B cell (primary cell): ENCODE data around the gene PCDHGA9. TPM values are rescaled to one million over a fixed set of nuclear protein-coding genes. Genes with fewer than 3 reads are reported as not detected.

Source experiments
- ATAC-seq: fragments of 200-7000 bp; cut with Tn5 transposase; one replicate; pipeline ENCODE4 v1.10.0; 2021; ENCODE audit warnings: low read depth, mild to moderate bottlenecking, moderate number of reproducible peaks, moderate library complexity
- CTCF ChIA-PET: fragments of 350-600 bp; sonication (Branson Sonifier 250); formaldehyde crosslinking; loops from one replicate; lab custom pipeline; 2021; ENCODE audit warnings: antibody characterized with exemption, inconsistent platforms; lab: Charles Lee
- POLR2A ChIA-PET: fragments of 350-600 bp; sonication (Branson Sonifier 250); formaldehyde crosslinking; loops from one replicate; lab custom pipeline; 2021; ENCODE audit warnings: antibody characterized with exemption; lab: Charles Lee
- DNase-seq: peaks from one replicate; pipeline ENCODE4 v3.0.0; 2013
- H2AFZ ChIP-seq: 2 replicates; pipeline ENCODE4 v1.6.1; 2012; ENCODE audit warnings: mild to moderate bottlenecking, low read depth, low read length; ENCODE audit not compliant: insufficient read depth, poor library complexity, severe bottlenecking
- H3K27ac ChIP-seq, 2 donors: 1 replicate in 1 of 2; 2 replicates in 1 of 2; pipeline ENCODE4 v1.5.1; 2012 to 2013; ENCODE audit warnings: low read length in 2 of 2, mild to moderate bottlenecking in 2 of 2, moderate library complexity in 1 of 2
- H3K27me3 ChIP-seq, 4 experiments: fragments of 200-600 bp in 1 of 4; sonication (generic) in 1 of 4; replicated peaks in 1 of 4; 1 replicate in 2 of 4; 2 replicates in 2 of 4; pipeline versions ENCODE4 v1.6.1 to v1.7.0; 2013 to 2016; ENCODE audit warnings: low read length in 3 of 4, mild to moderate bottlenecking in 2 of 4, mixed read lengths in 1 of 4, moderate library complexity in 1 of 4; ENCODE audit not compliant: insufficient read depth in 4 of 4, control insufficient read depth in 3 of 4; ENCODE audit errors: control extremely low read depth in 1 of 4
- H3K36me3 ChIP-seq, 2 experiments: replicated peaks in 1 of 2; 1 replicate in 1 of 2; 2 replicates in 1 of 2; pipeline versions ENCODE4 v1.6.1 to v1.7.1; 2013; ENCODE audit warnings: low read length in 1 of 2; ENCODE audit not compliant: insufficient read depth in 2 of 2, control insufficient read depth in 1 of 2; ENCODE audit errors: control extremely low read depth in 1 of 2, extremely low read depth in 1 of 2
- H3K4me1 ChIP-seq, 2 donors: fragments of 200-600 bp in 1 of 2; sonication (generic) in 1 of 2; 1 replicate in 1 of 2; 2 replicates in 1 of 2; pipeline versions ENCODE4 v1.5.1 to v1.6.1; 2013 to 2017; ENCODE audit warnings: low read length in 2 of 2; ENCODE audit not compliant: control insufficient read depth in 2 of 2, insufficient read depth in 2 of 2
- H3K4me2 ChIP-seq: replicated peaks from 2 replicates; pipeline ENCODE3; 2012; ENCODE audit warnings: mild to moderate bottlenecking, low read depth, low read length; ENCODE audit not compliant: poor library complexity, severe bottlenecking
- H3K4me3 ChIP-seq, 5 experiments: fragments of 200-600 bp in 1 of 5; sonication (generic) in 1 of 5; 1 replicate in 3 of 5; 2 replicates in 2 of 5; pipeline versions ENCODE4 v1.5.1 to v1.7.0; 2011 to 2016; ENCODE audit warnings: low read length in 4 of 5, mild to moderate bottlenecking in 4 of 5, low read depth in 2 of 5, control low read depth in 1 of 5, moderate library complexity in 1 of 5; ENCODE audit not compliant: insufficient read depth in 1 of 5; ENCODE audit errors: control extremely low read depth in 1 of 5, extremely low read depth in 1 of 5
- H3K79me2 ChIP-seq: fragments of 200-600 bp; sonication (generic); one replicate; pipeline ENCODE4 v1.6.0; 2016; ENCODE audit warnings: low read length; ENCODE audit not compliant: control insufficient read depth, insufficient read depth
- H3K9ac ChIP-seq: fragments of 200-600 bp; sonication (generic); 2 replicates; pipeline ENCODE4 v1.6.1; 2017; ENCODE audit warnings: mild to moderate bottlenecking, low read length, moderate library complexity
- H3K9me3 ChIP-seq, 3 donors: one replicate each; pipeline versions ENCODE4 v1.6.1 to v1.7.1; 2013; ENCODE audit warnings: low read length in 2 of 3; ENCODE audit not compliant: control insufficient read depth in 2 of 3, insufficient read depth in 1 of 3; ENCODE audit errors: control extremely low read depth in 1 of 3
- H4K20me1 ChIP-seq: 2 replicates; pipeline ENCODE4 v1.6.0; 2012; ENCODE audit warnings: mild to moderate bottlenecking, low read length; ENCODE audit not compliant: insufficient read depth, control insufficient read depth, poor library complexity, severe bottlenecking
- H3K27ac Mint-ChIP-seq: one replicate; pipeline ENCODE4 v1.8.0; 2021; ENCODE audit warnings: mixed read lengths
- H3K27me3 Mint-ChIP-seq: one replicate; pipeline ENCODE4 v1.8.0; 2021; ENCODE audit warnings: mixed read lengths
- H3K4me1 Mint-ChIP-seq: one replicate; pipeline ENCODE4 v1.8.0; 2021; ENCODE audit warnings: mixed read lengths
- H3K4me3 Mint-ChIP-seq: one replicate; pipeline ENCODE4 v1.8.0; 2021; ENCODE audit warnings: mixed read lengths
- H3K9me3 Mint-ChIP-seq: one replicate; pipeline ENCODE4 v1.8.0; 2022; ENCODE audit warnings: mixed read lengths; ENCODE audit not compliant: insufficient read depth
- EZH2 ChIP-seq: IDR thresholded peaks from 2 replicates; pipeline ENCODE4 v1.6.1; 2012; ENCODE audit warnings: borderline replicate concordance, low read depth, mild to moderate bottlenecking, moderate library complexity, low read length; ENCODE audit not compliant: insufficient read depth, poor library complexity, severe bottlenecking
- WGBS: methylation state at CpG from one replicate; pipeline ENCODE4 v1.1.5; 2013; ENCODE audit warnings: missing lambda C conversion rate; ENCODE audit not compliant: insufficient coverage; 5-methylcytosine and 5-hydroxymethylcytosine counted together
- intact Hi-C: fragments of 100-400 bp; cut with micrococcal nuclease; formaldehyde crosslinking; loops from one replicate; pipeline ENCODE4 v1.10.0; 2022
- polyA plus RNA-seq: library from polyadenylated mRNA; depleted of rRNA; stranded (reverse); fragments of >200 nt; gene quantifications from 2 replicates; pipeline ENCODE4 v1.2.3, GENCODE V29; 2012
- total RNA-seq, 2 donors: library from RNA; stranded (reverse); fragments of 120-200 nt in 1 of 2; gene quantifications; 1 replicate in 1 of 2; 2 replicates in 1 of 2; pipeline versions ENCODE4 v1.2.3 to v1.2.4, GENCODE V29; 2013 to 2022
- TF ChIP-seq, protein P1 (sequence below): fragments of 200-600 bp; IDR thresholded peaks from one replicate; pipeline ENCODE4 v1.8.0; 2022; ENCODE audit warnings: antibody characterized with exemption, mild to moderate bottlenecking

The PCDHGA9 gene
- total and polyA plus RNA-seq, 2 donors (not counting 1 experiment from before 2014, with no cell fraction given) = 0.19 to 2.5 TPM

DNA sequence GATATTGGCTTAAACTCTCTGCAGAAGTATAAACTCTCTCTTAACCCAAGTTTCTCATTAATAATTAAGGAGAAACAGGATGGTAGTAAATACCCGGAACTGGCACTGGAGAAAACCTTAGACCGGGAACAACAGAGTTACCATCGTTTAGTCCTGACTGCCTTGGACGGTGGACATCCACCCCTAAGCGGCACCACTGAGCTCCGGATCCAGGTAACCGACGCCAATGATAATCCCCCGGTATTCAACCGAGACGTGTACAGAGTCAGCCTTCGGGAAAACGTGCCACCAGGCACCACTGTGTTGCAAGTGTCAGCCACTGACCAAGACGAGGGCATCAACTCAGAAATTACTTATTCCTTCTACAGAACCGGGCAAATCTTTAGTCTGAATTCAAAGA is 4.0 kb upstream of the PCDHGA9 start:
- Histone ChIP-seq H3K4me2 (no peak overlapping the region), H3K4me3 (no peak overlapping the region), H3K36me3 (no peaks in the 10 kb centered on the region), H3K27ac (no peak overlapping the region), H3K9me3 (peaks cover 0 to 52% (median 26%) of the 10 kb centered on the region in 3 donors), H2AFZ (no peak overlapping the region), H4K20me1 (no peaks in the 10 kb centered on the region), H3K4me1 (no peaks in the 10 kb centered on the region), H3K9ac (no peak overlapping the region), H3K27me3 (peaks cover 0 to 50% (median 34%) of the 10 kb centered on the region in 4 experiments), H3K79me2 (no peaks in the 10 kb centered on the region)
- ChIA-PET CTCF (interaction anchor here (1.6 to 1.8 kb wide), 2 partner anchors 15 to 165 kb away, joined by 5 to 7 read pairs; no protein-coding TSS in a partner anchor), POLR2A (no interaction called here)
- no peak overlapping the region for H3K4me3 Mint-ChIP-seq
- 31% methylated on average over 13 of the region's 15 CpGs for WGBS
- peaks cover 51% of the 10 kb centered on the region for H3K27me3 Mint-ChIP-seq
- intact Hi-C loops = no loop called here
- H3K27ac Mint-ChIP-seq = no peak overlapping the region
- no peak for DNase-seq
- H3K4me1 Mint-ChIP-seq = peaks cover 2% of the 10 kb centered on the region
- ATAC-seq = no peak
- TF ChIP-seq, protein P1, sequence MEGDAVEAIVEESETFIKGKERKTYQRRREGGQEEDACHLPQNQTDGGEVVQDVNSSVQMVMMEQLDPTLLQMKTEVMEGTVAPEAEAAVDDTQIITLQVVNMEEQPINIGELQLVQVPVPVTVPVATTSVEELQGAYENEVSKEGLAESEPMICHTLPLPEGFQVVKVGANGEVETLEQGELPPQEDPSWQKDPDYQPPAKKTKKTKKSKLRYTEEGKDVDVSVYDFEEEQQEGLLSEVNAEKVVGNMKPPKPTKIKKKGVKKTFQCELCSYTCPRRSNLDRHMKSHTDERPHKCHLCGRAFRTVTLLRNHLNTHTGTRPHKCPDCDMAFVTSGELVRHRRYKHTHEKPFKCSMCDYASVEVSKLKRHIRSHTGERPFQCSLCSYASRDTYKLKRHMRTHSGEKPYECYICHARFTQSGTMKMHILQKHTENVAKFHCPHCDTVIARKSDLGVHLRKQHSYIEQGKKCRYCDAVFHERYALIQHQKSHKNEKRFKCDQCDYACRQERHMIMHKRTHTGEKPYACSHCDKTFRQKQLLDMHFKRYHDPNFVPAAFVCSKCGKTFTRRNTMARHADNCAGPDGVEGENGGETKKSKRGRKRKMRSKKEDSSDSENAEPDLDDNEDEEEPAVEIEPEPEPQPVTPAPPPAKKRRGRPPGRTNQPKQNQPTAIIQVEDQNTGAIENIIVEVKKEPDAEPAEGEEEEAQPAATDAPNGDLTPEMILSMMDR = no peak
- TF ChIP-seq EZH2 = no peak
- H3K9me3 Mint-ChIP-seq = peaks cover 12% of the 10 kb centered on the region

DNA sequence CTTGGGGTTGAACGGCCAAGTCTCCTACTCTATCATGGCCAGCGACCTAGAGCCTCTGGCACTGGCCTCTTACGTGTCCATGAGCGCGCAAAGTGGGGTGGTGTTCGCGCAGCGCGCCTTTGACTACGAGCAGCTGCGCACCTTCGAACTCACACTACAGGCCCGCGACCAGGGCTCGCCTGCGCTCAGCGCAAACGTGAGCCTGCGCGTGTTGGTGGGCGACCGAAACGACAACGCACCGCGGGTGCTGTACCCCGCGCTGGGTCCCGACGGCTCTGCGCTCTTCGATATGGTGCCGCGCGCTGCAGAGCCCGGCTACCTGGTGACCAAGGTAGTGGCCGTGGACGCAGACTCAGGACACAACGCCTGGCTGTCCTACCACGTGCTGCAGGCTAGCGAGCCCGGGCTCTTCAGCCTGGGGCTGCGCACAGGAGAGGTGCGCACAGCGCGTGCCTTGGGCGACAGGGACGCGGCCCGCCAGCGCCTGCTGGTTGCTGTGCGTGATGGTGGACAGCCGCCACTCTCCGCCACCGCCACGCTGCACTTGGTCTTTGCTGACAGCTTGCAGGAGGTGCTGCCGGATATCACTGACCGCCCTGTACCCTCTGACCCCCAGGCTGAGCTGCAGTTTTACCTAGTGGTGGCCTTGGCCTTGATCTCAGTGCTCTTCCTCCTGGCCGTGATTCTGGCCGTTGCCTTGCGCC is 2.9 kb upstream of the PCDHGA9 start:
- H3K4me3 Mint-ChIP-seq = no peak overlapping the region
- Histone ChIP-seq H3K79me2 (no peaks in the 10 kb centered on the region), H4K20me1 (no peaks in the 10 kb centered on the region), H3K36me3 (no peaks in the 10 kb centered on the region), H3K4me3 (no peak overlapping the region), H3K9ac (no peak overlapping the region), H2AFZ (no peak overlapping the region), H3K27ac (no peak overlapping the region), H3K4me1 (no peaks in the 10 kb centered on the region), H3K27me3 (peaks cover 0 to 50% (median 34%) of the 10 kb centered on the region in 4 experiments), H3K9me3 (peaks cover 0 to 48% (median 19%) of the 10 kb centered on the region in 3 donors), H3K4me2 (no peak overlapping the region)
- ChIA-PET CTCF (interaction anchor here (2.3 kb wide), 1 partner anchor 13 kb away, joined by 7 read pairs; the partner anchor contains the start of gene PCDHGA10), POLR2A (no interaction called here)
- H3K27ac Mint-ChIP-seq = no peak overlapping the region
- H3K4me1 Mint-ChIP-seq = peaks cover 2% of the 10 kb centered on the region
- peak; percentile 5 for DNase-seq
- TF ChIP-seq, protein P1 = no peak
- TF ChIP-seq EZH2 = no peak
- intact Hi-C loops = loop anchor here (5.0 kb wide), 1 partner anchor 32 kb away; no protein-coding TSS in a partner anchor
- H3K9me3 Mint-ChIP-seq = peaks cover 11% of the 10 kb centered on the region
- H3K27me3 Mint-ChIP-seq = peaks cover 53% of the 10 kb centered on the region
- 45% methylated on average over 61 of the region's 61 CpGs for WGBS
- ATAC-seq = no peak
